H1 (cell line): ENCODE results near the gene COQ8A. TPM values are rescaled to one million over a fixed set of nuclear protein-coding genes. Genes with fewer than 3 reads are reported as not detected.

ENCODE experiments used
- CTCF ChIA-PET: fragments of 300-600 bp; sonication (Branson Sonifier 250); formaldehyde crosslinking; loops from one replicate; lab custom pipeline; 2021; ENCODE audit not compliant: partially characterized antibody; lab: Charles Lee
- POLR2A ChIA-PET: fragments of 300-600 bp; sonication (Branson Sonifier 250); formaldehyde crosslinking; loops from one replicate; lab custom pipeline; 2021; ENCODE audit warnings: inconsistent platforms; ENCODE audit not compliant: partially characterized antibody; lab: Charles Lee
- DNase-seq, 2 experiments: peaks; one replicate each; pipeline versions ENCODE4 v3.0.0 to v3.0.0-alpha.2; 2010 to 2022; ENCODE audit warnings: low spot score in 2 of 2, low read depth in 1 of 2, mixed read lengths in 1 of 2
- FAIRE-seq: peaks from 2 replicates; lab custom pipeline; 2011; peaks lifted over from hg19 to GRCh38; lab: Jason Lieb, UNC
- H2AFZ ChIP-seq: 2 replicates; pipeline ENCODE4 v1.8.1; 2012; ENCODE audit warnings: low read length, inconsistent platforms
- H2AK5ac ChIP-seq: 2 replicates; pipeline ENCODE4 v1.6.1; 2013; ENCODE audit warnings: low read depth, low read length
- H2BK120ac ChIP-seq: replicated peaks from 2 replicates; pipeline ENCODE3; 2013; ENCODE audit warnings: low read depth, low read length, inconsistent platforms
- H2BK12ac ChIP-seq: 2 replicates; pipeline ENCODE4 v1.6.1; 2013; ENCODE audit warnings: low read depth, low read length
- H2BK15ac ChIP-seq: 2 replicates; pipeline ENCODE4 v1.6.1; 2013; ENCODE audit warnings: low read length
- H2BK20ac ChIP-seq: 2 replicates; pipeline ENCODE4 v1.6.1; 2013; ENCODE audit warnings: low read length
- H2BK5ac ChIP-seq: 2 replicates; pipeline ENCODE4 v1.6.1; 2013; ENCODE audit warnings: low read depth, low read length
- H3K14ac ChIP-seq: 2 replicates; pipeline ENCODE4 v1.6.1; 2013; ENCODE audit warnings: inconsistent platforms; ENCODE audit not compliant: insufficient read length
- H3K18ac ChIP-seq: 2 replicates; pipeline ENCODE4 v1.6.1; 2013; ENCODE audit warnings: low read length; ENCODE audit errors: extremely low read depth
- H3K23ac ChIP-seq: 2 replicates; pipeline ENCODE4 v1.6.1; 2013; ENCODE audit warnings: inconsistent platforms; ENCODE audit not compliant: insufficient read length
- H3K23me2 ChIP-seq: 2 replicates; pipeline ENCODE4 v1.6.1; 2013; ENCODE audit warnings: low read depth, low read length
- H3K27ac ChIP-seq: 2 replicates; pipeline ENCODE4 v1.6.1; 2011; ENCODE audit warnings: low read depth, low read length, inconsistent platforms
- H3K27me3 ChIP-seq, 4 experiments: replicated peaks in 1 of 4; 1 replicate in 1 of 4; 2 replicates in 3 of 4; pipeline versions ENCODE4 v1.6.1 to v1.8.1; 2011 to 2013; ENCODE audit warnings: low read length in 3 of 4, mild to moderate bottlenecking in 3 of 4, inconsistent platforms in 2 of 4, mixed read lengths in 2 of 4, moderate library complexity in 1 of 4; ENCODE audit not compliant: control insufficient read depth in 3 of 4, insufficient read depth in 3 of 4; ENCODE audit errors: extremely low read depth in 1 of 4
- H3K36me3 ChIP-seq, 4 experiments: 2 replicates each; pipeline versions ENCODE4 v1.6.1 to v1.8.1; 2011 to 2013; ENCODE audit warnings: mild to moderate bottlenecking in 4 of 4, low read length in 3 of 4, moderate library complexity in 2 of 4, control low read depth in 1 of 4, inconsistent platforms in 1 of 4; ENCODE audit not compliant: insufficient read depth in 4 of 4, control insufficient read depth in 2 of 4
- H3K4ac ChIP-seq: replicated peaks from 2 replicates; pipeline ENCODE3; 2013; ENCODE audit warnings: low read length, low read depth, mixed read lengths, inconsistent platforms; ENCODE audit not compliant: insufficient read length
- H3K4me1 ChIP-seq, 4 experiments: replicated peaks in 1 of 4; 1 replicate in 1 of 4; 2 replicates in 3 of 4; pipeline versions ENCODE4 v1.6.1 to v1.8.1; 2011 to 2013; ENCODE audit warnings: low read length in 3 of 4, inconsistent platforms in 2 of 4, mixed read lengths in 1 of 4; ENCODE audit not compliant: insufficient read depth in 4 of 4, control insufficient read depth in 3 of 4
- H3K4me2 ChIP-seq, 2 experiments: 2 replicates each; pipeline versions ENCODE4 v1.6.1 to v1.8.1; 2011 to 2013; ENCODE audit warnings: low read depth in 2 of 2, low read length in 2 of 2, control low read depth in 1 of 2, inconsistent platforms in 1 of 2, mild to moderate bottlenecking in 1 of 2; ENCODE audit not compliant: insufficient read depth in 1 of 2
- H3K4me3 ChIP-seq, 4 experiments: fragments of 200-600, 300-600 bp in 1 of 4; sonication (generic), shearing (Covaris generic), sonication (Bioruptor Twin) in 1 of 4; 2 replicates each; pipeline versions ENCODE4 v1.5.1 to v1.8.1; 2011 to 2016; ENCODE audit warnings: low read length in 4 of 4, low read depth in 3 of 4, control low read depth in 2 of 4, inconsistent platforms in 2 of 4, mild to moderate bottlenecking in 2 of 4, mixed read lengths in 1 of 4, moderate library complexity in 1 of 4; ENCODE audit not compliant: insufficient read depth in 2 of 4; ENCODE audit errors: extremely low read depth in 1 of 4
- H3K56ac ChIP-seq: replicated peaks from 2 replicates; pipeline ENCODE3; 2013; ENCODE audit warnings: low read depth, mild to moderate bottlenecking, mixed read lengths, low read length, inconsistent platforms; ENCODE audit not compliant: insufficient read length
- H3K79me1 ChIP-seq: 2 replicates; pipeline ENCODE4 v1.6.1; 2013; ENCODE audit warnings: low read depth, low read length, control low read depth
- H3K79me2 ChIP-seq, 2 experiments: 2 replicates each; pipeline versions ENCODE4 v1.6.1 to v1.8.1; 2012 to 2013; ENCODE audit warnings: low read length in 2 of 2, mild to moderate bottlenecking in 2 of 2, inconsistent platforms in 1 of 2; ENCODE audit not compliant: insufficient read depth in 2 of 2, control insufficient read depth in 1 of 2
- H3K9ac ChIP-seq, 4 experiments: replicated peaks in 1 of 4; 1 replicate in 1 of 4; 2 replicates in 3 of 4; pipeline versions ENCODE4 v1.6.1 to v1.8.1; 2011 to 2013; ENCODE audit warnings: low read depth in 3 of 4, low read length in 3 of 4, control low read depth in 2 of 4, mild to moderate bottlenecking in 2 of 4, moderate library complexity in 2 of 4, inconsistent platforms in 1 of 4; ENCODE audit errors: extremely low read depth in 1 of 4
- H3K9me3 ChIP-seq, 2 experiments: 2 replicates each; pipeline versions ENCODE4 v1.6.1 to v1.8.1; 2012 to 2013; ENCODE audit warnings: mild to moderate bottlenecking in 2 of 2, moderate library complexity in 2 of 2, control low read depth in 1 of 2, inconsistent platforms in 1 of 2, low read depth in 1 of 2, low read length in 1 of 2, mixed read lengths in 1 of 2; ENCODE audit not compliant: insufficient read depth in 2 of 2
- H4K20me1 ChIP-seq, 2 experiments: replicated peaks in 1 of 2; 2 replicates each; pipeline versions ENCODE3 to v1.8.1; 2011 to 2013; ENCODE audit warnings: inconsistent platforms in 2 of 2, low read length in 2 of 2, mild to moderate bottlenecking in 1 of 2; ENCODE audit not compliant: insufficient read depth in 2 of 2, control insufficient read depth in 1 of 2
- H4K5ac ChIP-seq: 2 replicates; pipeline ENCODE4 v1.6.1; 2013; ENCODE audit warnings: low read length, low read depth, mixed read lengths, inconsistent platforms; ENCODE audit not compliant: insufficient read length
- H4K8ac ChIP-seq: 2 replicates; pipeline ENCODE4 v1.8.0; 2013; ENCODE audit warnings: mild to moderate bottlenecking, moderate library complexity, low read length, inconsistent platforms; ENCODE audit not compliant: insufficient read depth; ENCODE audit errors: extremely low read depth
- H4K91ac ChIP-seq: replicated peaks from 2 replicates; pipeline ENCODE3; 2013; ENCODE audit warnings: low read length, mixed read lengths, inconsistent platforms; ENCODE audit not compliant: insufficient read length
- CBX8 ChIP-seq: fragments of 300-800, 300-1000 bp; sonication (generic); IDR thresholded peaks from 2 replicates; pipeline ENCODE4 v1.7.1; 2016; ENCODE audit warnings: low read depth, low read length, borderline replicate concordance
- CTCF ChIP-seq, 3 experiments: IDR thresholded peaks; 1 replicate in 2 of 3; 2 replicates in 1 of 3; pipeline versions ENCODE4 v1.5.1 to v1.6.1; 2011; ENCODE audit warnings: low read length in 3 of 3, mild to moderate bottlenecking in 3 of 3, inconsistent platforms in 2 of 3, low read depth in 1 of 3, moderate library complexity in 1 of 3; ENCODE audit not compliant: insufficient read depth in 1 of 3; ENCODE audit errors: control extremely low read depth in 1 of 3
- POU5F1 ChIP-seq: IDR thresholded peaks from 2 replicates; pipeline ENCODE4 v1.6.1; 2011; ENCODE audit warnings: low read depth, mild to moderate bottlenecking, low read length, moderate library complexity
- TBP ChIP-seq: IDR thresholded peaks from 2 replicates; pipeline ENCODE4 v1.6.1; 2011; ENCODE audit warnings: low read depth, low read length, improper control_type of control experiment
- WGBS, 2 experiments: shearing (Covaris generic) in 1 of 2; methylation state at CpG; one replicate each; pipeline versions ENCODE4 v1.1.6 to v1.1.7; 2013 to 2015; ENCODE audit warnings: low lambda C conversion rate in 2 of 2, mixed read lengths in 2 of 2, inconsistent platforms in 1 of 2, low coverage in 1 of 2, missing lambda C conversion rate in 1 of 2; ENCODE audit not compliant: insufficient replicate concordance in 2 of 2, insufficient coverage in 1 of 2, insufficient read length in 1 of 2; ENCODE audit errors: extremely low coverage in 1 of 2, missing lambda C conversion rate in 1 of 2; 5-methylcytosine and 5-hydroxymethylcytosine counted together
- polyA plus RNA-seq, 7 experiments: library from polyadenylated mRNA; depleted of rRNA in 3 of 7; stranded (reverse) in 5 of 7; unstranded in 2 of 7; fragments of >200 nt in 5 of 7; fragments of 200-250 nt in 2 of 7; gene quantifications; 1 replicate in 5 of 7; 2 replicates in 1 of 7; 4 replicates in 1 of 7; pipeline versions ENCODE4 v1.2.1 to v1.2.3, GENCODE V29; 2011 to 2013; ENCODE audit warnings: missing spikeins in 2 of 7, mixed read lengths in 2 of 7
- total RNA-seq: library from RNA; stranded (reverse); fragmentation: NEBNext Ultra II Directional; extraction: Animal tissue kit (Norgen Biotek cat#: 25700); gene quantifications from 2 replicates; pipeline ENCODE4 v1.2.1, GENCODE V29; 2021

COQ8A gene
- total and polyA plus RNA-seq, 2 of the 8 experiments (the other 6 are each of a cell fraction or from before 2014, with no cell fraction given), result 28.5 to 38.9 TPM

GRCh38 chr1:226903819-226904716 lies 36.0 kb upstream of the COQ8A start:
- H2AK5ac ChIP-seq, result no peak overlapping the region
- no peak overlapping the region for H2BK20ac ChIP-seq
- no peak overlapping the region for H3K4me2 ChIP-seq
- no peak overlapping the region for H2BK120ac ChIP-seq
- no peak overlapping the region for H3K27ac ChIP-seq
- H2BK15ac ChIP-seq, result no peak overlapping the region
- H3K56ac ChIP-seq, result no peak overlapping the region
- H3K18ac ChIP-seq, result no peak overlapping the region
- TF ChIP-seq POU5F1 (no peak), TBP (no peak), CBX8 (no peak), CTCF (IDR thresholded peaks at IDR 0.05; ENCODE audit: control extremely low read depth in 1 of 3, insufficient read depth in 1 of 3, low read depth in 1 of 3, low read length in 3 of 3) (no peak)
- H3K79me1 ChIP-seq, result no peaks in the 10 kb centered on the region
- H3K36me3 ChIP-seq, result peaks cover 0 to 4% (median 0%) of the 10 kb centered on the region in 4 experiments; a peak in 2 of 8 replicates
- no peak overlapping the region for H3K4me3 ChIP-seq
- H2BK12ac ChIP-seq, result no peak overlapping the region
- no peak overlapping the region for H3K14ac ChIP-seq
- H4K8ac ChIP-seq, result no peak overlapping the region
- no peak overlapping the region for H4K91ac ChIP-seq
- no peaks in the 10 kb centered on the region for H3K79me2 ChIP-seq
- no peaks in the 10 kb centered on the region for H3K27me3 ChIP-seq
- DNase-seq (no peak), FAIRE-seq (no peak)
- POLR2A ChIA-PET, result no interaction called here
- H2BK5ac ChIP-seq, result no peak overlapping the region
- 89% methylated on average over 12 of the region's 12 CpGs; no CpG with 5 or more reads in 1 of the 2 experiments for WGBS, 2 experiments
- no peak overlapping the region for H4K5ac ChIP-seq
- no peak overlapping the region for H3K4ac ChIP-seq
- no peak overlapping the region for H3K23ac ChIP-seq
- H3K9me3 ChIP-seq, result no peaks in the 10 kb centered on the region
- H3K23me2 ChIP-seq, result no peaks in the 10 kb centered on the region
- H4K20me1 ChIP-seq, result no peaks in the 10 kb centered on the region
- CTCF ChIA-PET, result interaction anchor here (2.0 kb wide), 1 partner anchor 8 kb away, joined by 8 read pairs; no protein-coding TSS in a partner anchor
- no peak overlapping the region for H3K9ac ChIP-seq
- no peak overlapping the region for H2AFZ ChIP-seq
- H3K4me1 ChIP-seq, result no peaks in the 10 kb centered on the region
